GM10248 (cell line): ENCODE results near the gene FAXDC2.
"Not testable (repeated sequence)": the region's sequence is repeated elsewhere in the genome, so short reads cannot be mapped to it uniquely, and the experiment has no call there.

Experiments
- CTCF ChIA-PET: fragments of 300-600 bp; sonication (Branson Sonifier 250); formaldehyde crosslinking; extraction: SDS; loops from one replicate; lab custom pipeline; 2021; ENCODE audit warnings: antibody characterized with exemption; lab: Yijun Ruan, JAX
- POLR2A ChIA-PET: fragments of 350-650 bp; sonication (Branson Sonifier 250); formaldehyde crosslinking; extraction: SDS; loops from one replicate; lab custom pipeline; 2020; ENCODE audit warnings: antibody characterized with exemption; lab: Yijun Ruan, JAX
- DNase-seq: peaks from one replicate; pipeline ENCODE4 v3.0.0; 2012; ENCODE audit errors: extremely low spot score
- CTCF ChIP-seq: IDR thresholded peaks from 2 replicates; pipeline ENCODE4 v1.5.1; 2012; ENCODE audit warnings: mild to moderate bottlenecking, low read depth; ENCODE audit errors: extremely low read depth, missing control alignments, control extremely low read depth

Gene FAXDC2

GRCh38 chr5:154834053-154834452 is 16.4 kb downstream of the FAXDC2 start:
- ChIA-PET CTCF (interaction anchor here (1.1 kb wide), 3 partner anchors 9 to 17 kb away, joined by 3 to 5 read pairs (median 4); no protein-coding TSS in a partner anchor), POLR2A (no interaction called here)
- no peak for DNase-seq
- TF ChIP-seq CTCF, result no peak

GRCh38 chr5:154832804-154833203 is 17.6 kb downstream of the FAXDC2 start:
- DNase-seq, CTCF ChIA-PET, POLR2A ChIA-PET: not testable (repeated sequence)

GRCh38 chr5:154831451-154831850 is 19.0 kb downstream of the FAXDC2 start:
- ChIA-PET POLR2A (no interaction called here), CTCF (interaction anchor here (1.0 kb wide), 1 partner anchor 427 kb away, joined by 3 read pairs; no protein-coding TSS in a partner anchor)
- DNase-seq, result no peak
- TF ChIP-seq CTCF, result no peak

- POLR2A ChIA-PET, result no interaction called here
- DNase-seq, result no peak
- TF ChIP-seq CTCF, result no peak
- CTCF ChIA-PET, result no interaction called here
Observed at GRCh38 chr5:154830596-154830995, 19.8 kb downstream of the FAXDC2 start.

GRCh38 chr5:154830219-154830595 is 20.2 kb downstream of the FAXDC2 start:
- POLR2A ChIA-PET, result no interaction called here
- no peak for TF ChIP-seq CTCF
- CTCF ChIA-PET, result interaction anchor here (1.6 kb wide), 1 partner anchor 10 kb away, joined by 3 read pairs; no protein-coding TSS in a partner anchor

GRCh38 chr5:154829589-154830218 is 20.7 kb downstream of the FAXDC2 start:
- no peak for DNase-seq
- TF ChIP-seq CTCF, result no peak
- ChIA-PET CTCF (interaction anchor here (1.6 kb wide), 1 partner anchor 10 kb away, joined by 3 read pairs; no protein-coding TSS in a partner anchor), POLR2A (no interaction called here)

More at GRCh38 chr5:154830219-154830595, 20.2 kb downstream of the FAXDC2 start:
- DNase-seq, result no peak

DNA sequence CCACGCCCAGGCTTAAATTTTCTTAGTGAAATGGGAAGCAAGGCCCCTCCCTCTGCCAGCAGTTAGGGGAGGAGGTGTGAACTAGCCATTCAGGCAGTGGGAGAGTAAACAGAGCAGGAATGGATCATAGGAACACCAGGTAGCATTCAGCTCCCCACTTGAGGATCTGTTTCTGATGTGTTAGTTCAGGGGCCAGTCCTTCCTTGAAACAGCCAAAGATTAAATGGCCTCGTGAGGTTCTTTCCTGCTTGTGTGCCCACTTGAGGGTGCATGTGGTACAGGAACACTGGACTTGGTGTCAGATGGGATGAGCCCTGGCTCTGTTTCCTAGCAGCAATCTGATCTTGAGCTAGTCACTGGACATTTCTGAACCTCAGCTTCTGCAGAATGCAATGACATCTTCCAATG is 21.2 kb downstream of the FAXDC2 start:
- CTCF ChIA-PET, result interaction anchor here (1.6 kb wide), 1 partner anchor 9 kb away, joined by 3 read pairs; no protein-coding TSS in a partner anchor
- POLR2A ChIA-PET, result no interaction called here
- DNase-seq, result no peak
- no peak for TF ChIP-seq CTCF
